Tibial artery (tissue), 4 donors: Measurements from ENCODE around the gene TMEM59.
"Not testable (repeated sequence)": the region's sequence is repeated elsewhere in the genome, so short reads cannot be mapped to it uniquely, and the experiment has no call there.

Source experiments
- DNase-seq, 2 donors: peaks; one replicate each; pipeline ENCODE4 v3.0.0-alpha.2; 2019
- H3K27ac ChIP-seq, 2 donors: fragments of 200-600 bp; sonication (generic) in 1 of 2; 1 replicate in 1 of 2; 2 replicates in 1 of 2; pipeline ENCODE4 v1.5.1; 2018 to 2019; ENCODE audit warnings: mild to moderate bottlenecking in 1 of 2
- H3K27me3 ChIP-seq, 2 donors: fragments of 200-600 bp; sonication (generic) in 1 of 2; one replicate each; pipeline versions ENCODE4 v1.5.1 to v1.6.0; 2016 to 2019
- H3K36me3 ChIP-seq, 3 donors: fragments of 200-600 bp; sonication (generic) in 2 of 3; one replicate each; pipeline ENCODE4 v1.5.1; 2016 to 2019; ENCODE audit warnings: mild to moderate bottlenecking in 2 of 3
- H3K4me1 ChIP-seq, 4 donors: fragments of 200-600 bp; sonication (generic) in 2 of 4; 1 replicate in 3 of 4; 2 replicates in 1 of 4; pipeline ENCODE4 v1.5.1; 2016 to 2019
- H3K4me3 ChIP-seq, 2 donors: fragments of 200-600 bp; sonication (generic) in 1 of 2; 1 replicate in 1 of 2; 2 replicates in 1 of 2; pipeline ENCODE4 v1.5.1; 2018 to 2019; ENCODE audit warnings: mild to moderate bottlenecking in 2 of 2
- H3K9me3 ChIP-seq, 3 donors: fragments of 200-600 bp; sonication (generic) in 1 of 3; one replicate each; pipeline ENCODE4 v1.5.1; 2016 to 2019
- intact Hi-C: fragments of 100-400 bp; cut with DNase I; formaldehyde crosslinking; loops from one replicate; pipeline ENCODE4 v1.15.0; 2023; ENCODE audit warnings: low total_unique reads
- TF ChIP-seq, protein P1 (sequence below), 2 experiments: fragments of 200-600 bp in 1 of 2; fragments of 450-650 bp in 1 of 2; IDR thresholded peaks; one replicate each; pipeline ENCODE4 v1.5.1; 2017 to 2019; ENCODE audit warnings: antibody characterized with exemption in 2 of 2, mild to moderate bottlenecking in 1 of 2, moderate library complexity in 1 of 2

The TMEM59 gene

DNA sequence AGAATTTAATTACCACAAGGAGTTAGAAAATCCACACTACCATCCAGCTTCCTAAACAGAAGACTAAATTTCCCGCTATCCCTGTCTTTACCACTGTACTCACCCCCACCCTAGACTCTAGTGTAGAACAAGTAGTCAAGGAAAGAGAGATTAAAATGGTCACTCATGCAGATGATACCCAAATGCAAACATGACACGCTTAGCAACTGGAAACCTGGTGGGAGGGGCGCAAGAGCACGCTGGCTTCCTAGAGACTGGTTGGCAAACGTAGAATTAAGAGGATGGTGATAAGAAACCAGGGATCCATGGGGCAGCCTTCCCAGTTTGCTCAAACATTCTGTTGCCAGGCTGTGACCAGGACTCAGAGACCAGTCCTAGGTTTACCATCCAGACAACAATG, 25.2 kb downstream of the TMEM59 start:
- no peaks in the 10 kb centered on the region for H3K27me3 ChIP-seq
- no peak overlapping the region for H3K27ac ChIP-seq
- peaks cover 28 to 49% (median 35%) of the 10 kb centered on the region in 3 donors for H3K36me3 ChIP-seq
- DNase-seq: no peak
- intact Hi-C loops: no loop called here
- TF ChIP-seq, protein P1, sequence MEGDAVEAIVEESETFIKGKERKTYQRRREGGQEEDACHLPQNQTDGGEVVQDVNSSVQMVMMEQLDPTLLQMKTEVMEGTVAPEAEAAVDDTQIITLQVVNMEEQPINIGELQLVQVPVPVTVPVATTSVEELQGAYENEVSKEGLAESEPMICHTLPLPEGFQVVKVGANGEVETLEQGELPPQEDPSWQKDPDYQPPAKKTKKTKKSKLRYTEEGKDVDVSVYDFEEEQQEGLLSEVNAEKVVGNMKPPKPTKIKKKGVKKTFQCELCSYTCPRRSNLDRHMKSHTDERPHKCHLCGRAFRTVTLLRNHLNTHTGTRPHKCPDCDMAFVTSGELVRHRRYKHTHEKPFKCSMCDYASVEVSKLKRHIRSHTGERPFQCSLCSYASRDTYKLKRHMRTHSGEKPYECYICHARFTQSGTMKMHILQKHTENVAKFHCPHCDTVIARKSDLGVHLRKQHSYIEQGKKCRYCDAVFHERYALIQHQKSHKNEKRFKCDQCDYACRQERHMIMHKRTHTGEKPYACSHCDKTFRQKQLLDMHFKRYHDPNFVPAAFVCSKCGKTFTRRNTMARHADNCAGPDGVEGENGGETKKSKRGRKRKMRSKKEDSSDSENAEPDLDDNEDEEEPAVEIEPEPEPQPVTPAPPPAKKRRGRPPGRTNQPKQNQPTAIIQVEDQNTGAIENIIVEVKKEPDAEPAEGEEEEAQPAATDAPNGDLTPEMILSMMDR (IDR thresholded peaks at IDR 0.05): no peak
- H3K4me1 ChIP-seq: no peaks in the 10 kb centered on the region
- no peaks in the 10 kb centered on the region for H3K9me3 ChIP-seq
- no peak overlapping the region for H3K4me3 ChIP-seq

DNA sequence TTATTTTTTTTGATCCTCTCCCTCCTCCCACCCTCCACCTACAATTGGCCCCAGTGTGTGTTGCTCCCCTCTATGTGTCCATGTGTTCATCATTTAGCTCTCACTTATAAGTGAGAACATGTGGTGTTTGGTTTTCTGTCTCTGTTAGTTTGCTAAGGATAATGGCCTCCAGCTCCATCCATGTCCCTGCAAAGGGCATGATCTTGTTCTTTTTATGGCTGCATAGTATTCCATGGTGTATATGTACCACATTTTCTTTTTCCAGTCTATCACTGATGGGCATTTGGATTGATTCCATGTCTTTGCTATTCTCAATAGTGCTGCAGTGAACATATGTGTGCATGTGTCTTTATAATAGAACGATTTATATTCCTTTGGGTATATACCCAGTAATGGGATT, 28.2 kb downstream of the TMEM59 start:
- H3K27ac ChIP-seq, H3K4me3 ChIP-seq, H3K4me1 ChIP-seq, intact Hi-C loops, DNase-seq, H3K9me3 ChIP-seq, H3K27me3 ChIP-seq: not testable (repeated sequence)
- H3K36me3 ChIP-seq: peaks cover 2 to 19% (median 6%) of the 10 kb centered on the region in 3 donors

DNA sequence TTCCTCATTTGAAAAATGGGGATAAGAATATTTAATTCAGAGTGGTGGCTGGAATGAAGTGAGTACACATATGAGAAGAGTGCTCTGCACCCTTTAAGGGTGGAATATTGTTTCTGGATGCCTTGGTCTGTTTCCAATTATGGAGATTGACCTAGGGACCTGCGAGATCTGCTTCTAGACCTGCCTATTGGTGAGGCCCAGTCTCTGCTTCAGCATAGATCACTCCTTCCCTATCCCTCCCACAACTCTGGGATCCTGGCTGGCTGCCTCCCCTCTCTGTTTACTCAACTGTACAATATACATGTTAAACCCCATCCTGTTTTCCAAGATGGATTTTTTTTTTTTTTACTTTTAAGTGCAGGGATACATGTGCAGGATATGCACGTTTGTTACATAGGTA, 28.6 kb downstream of the TMEM59 start:
- Histone ChIP-seq H3K36me3 (peaks cover 0 to 15% (median under 1%) of the 10 kb centered on the region in 3 donors), H3K4me3 (no peak overlapping the region), H3K4me1 (no peaks in the 10 kb centered on the region), H3K27me3 (no peaks in the 10 kb centered on the region), H3K27ac (no peak overlapping the region), H3K9me3 (no peaks in the 10 kb centered on the region)
- intact Hi-C loops: no loop called here
- DNase-seq: no peak
- TF ChIP-seq, protein P1 (IDR thresholded peaks at IDR 0.05): no peak

DNA sequence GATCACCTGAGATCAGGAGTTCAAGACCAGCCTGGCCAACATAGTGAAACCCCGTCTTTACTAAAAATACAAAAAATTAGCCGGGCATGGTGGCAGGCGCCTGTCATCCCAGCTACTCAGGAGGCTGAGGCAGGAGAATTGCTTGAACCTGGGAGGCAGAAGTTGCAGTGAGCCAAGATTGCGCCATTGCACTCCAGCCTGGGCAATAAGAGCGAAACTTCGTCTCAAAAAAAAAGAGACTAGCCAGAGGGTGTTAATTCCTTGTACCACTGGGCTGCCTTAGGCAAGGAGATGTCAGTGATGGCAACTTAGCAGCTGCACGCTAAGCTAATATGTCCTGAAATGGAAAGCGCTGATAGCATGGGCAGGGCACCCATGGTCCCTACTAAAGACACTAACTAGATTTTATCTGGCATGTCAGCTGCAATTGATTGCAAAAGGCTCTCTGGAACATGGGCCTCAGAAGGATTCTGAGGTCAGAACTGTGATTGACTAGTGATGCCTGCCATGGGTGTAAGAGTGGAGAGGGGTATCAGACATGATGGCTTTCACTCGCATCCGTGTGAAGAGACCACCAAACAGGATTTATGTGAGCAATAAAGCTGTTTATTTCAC, 33.3 kb downstream of the TMEM59 start:
- H3K4me3 ChIP-seq, H3K36me3 ChIP-seq, DNase-seq, H3K4me1 ChIP-seq, H3K27ac ChIP-seq, intact Hi-C loops, H3K9me3 ChIP-seq: not testable (repeated sequence)
- peaks cover 0 to 19% of the 10 kb centered on the region in 2 donors for H3K27me3 ChIP-seq

DNA sequence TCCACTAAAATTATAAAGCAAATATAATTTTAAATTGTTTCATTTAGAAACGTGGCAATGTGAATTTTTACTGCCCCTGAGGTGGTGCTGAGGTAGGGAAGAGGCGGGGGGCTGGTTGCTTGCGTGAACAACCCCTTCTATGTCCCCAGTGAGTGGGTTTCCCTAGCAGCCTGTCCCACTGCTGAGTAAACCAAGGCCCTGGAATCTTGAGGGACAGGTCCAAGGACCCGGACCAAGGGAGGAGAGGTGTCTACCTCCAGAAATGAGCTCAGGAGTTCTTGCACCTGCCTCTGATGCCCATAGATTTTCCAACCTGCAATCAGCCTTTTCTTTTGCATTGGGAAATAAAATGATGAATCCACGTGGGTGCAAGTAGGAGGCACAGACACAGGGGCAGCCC, 34.4 kb downstream of the TMEM59 start:
- intact Hi-C loops: no loop called here
- H3K27me3 ChIP-seq: peaks cover 0 to 29% of the 10 kb centered on the region in 2 donors
- no peak for DNase-seq
- H3K27ac ChIP-seq: no peak overlapping the region
- no peaks in the 10 kb centered on the region for H3K4me1 ChIP-seq
- no peaks in the 10 kb centered on the region for H3K36me3 ChIP-seq
- TF ChIP-seq, protein P1 (IDR thresholded peaks at IDR 0.05): no peak
- H3K9me3 ChIP-seq: no peaks in the 10 kb centered on the region
- no peak overlapping the region for H3K4me3 ChIP-seq

DNA sequence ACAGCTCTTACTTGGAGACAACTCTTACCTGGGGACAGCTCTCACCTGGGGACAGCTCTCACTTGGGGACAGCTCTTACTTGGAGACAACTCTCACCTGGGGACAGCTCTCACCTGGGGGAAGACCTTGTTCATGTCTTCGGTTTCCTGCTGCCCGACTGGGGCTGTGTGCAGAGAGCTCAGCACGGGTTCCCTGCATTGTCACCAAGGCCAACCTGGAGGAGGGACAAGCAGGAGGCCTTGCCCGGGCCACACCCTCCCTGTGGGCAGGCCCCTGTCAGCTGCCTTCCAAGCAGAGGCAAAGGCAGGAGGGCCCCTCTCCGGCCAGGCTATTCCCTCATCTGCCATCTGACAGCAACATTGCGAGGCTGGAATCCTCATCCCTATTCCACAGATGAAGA, 35.0 kb downstream of the TMEM59 start, which contains the start of gene LDLRAD1:
LDLRAD1 (minus strand) TSS at position 208 of the 400 bp plus-strand sequence; CDS start at position 134, 74 bp downstream.
- Histone ChIP-seq H3K4me3 (no peak within 1 kb of the TSS), H3K9me3 (no peaks in the 10 kb centered on the region), H3K27me3 (peaks cover 0 to 32% of the 10 kb centered on the region in 2 donors), H3K4me1 (no peaks in the 10 kb centered on the region), H3K27ac (no peak within 1 kb of the TSS), H3K36me3 (no peaks in the 10 kb centered on the region)
- TF ChIP-seq, protein P1 (IDR thresholded peaks at IDR 0.05): no peak
- no peak for DNase-seq
- intact Hi-C loops: no loop called here
